Measurements from ENCODE around the gene MACROD2.

The MACROD2 gene

GRCh38 chr20:14698125-14698524 lies 702.8 kb downstream of the MACROD2 start:
- no peak for DNase-seq (ENCODE audit: low read depth)
- no peak for TF ChIP-seq CTCF (IDR thresholded peaks at IDR 0.05; ENCODE audit: control insufficient read depth, insufficient read depth, low read depth, low read length, missing control alignments)
- H3K4me3 ChIP-seq (ENCODE audit: control insufficient read depth, low read depth, low read length): no peak overlapping the region

GRCh38 chr20:14698605-14699373 lies 703.5 kb downstream of the MACROD2 start:
- no peak for DNase-seq (ENCODE audit: low read depth)
- TF ChIP-seq CTCF (IDR thresholded peaks at IDR 0.05; ENCODE audit: control insufficient read depth, insufficient read depth, low read depth, low read length, missing control alignments): no peak
- no peak overlapping the region for H3K4me3 ChIP-seq (ENCODE audit: control insufficient read depth, low read depth, low read length)

- DNase-seq (ENCODE audit: low read depth): no peak
- no peak overlapping the region for H3K4me3 ChIP-seq (ENCODE audit: control insufficient read depth, low read depth, low read length)
- no peak for TF ChIP-seq CTCF (IDR thresholded peaks at IDR 0.05; ENCODE audit: control insufficient read depth, insufficient read depth, low read depth, low read length, missing control alignments)
Observed at GRCh38 chr20:14700639-14700960, 705.3 kb downstream of the MACROD2 start.

GRCh38 chr20:14701326-14701725 lies 706.0 kb downstream of the MACROD2 start:
- no peak for TF ChIP-seq CTCF (IDR thresholded peaks at IDR 0.05; ENCODE audit: control insufficient read depth, insufficient read depth, low read depth, low read length, missing control alignments)

GRCh38 chr20:14706555-14706954 lies 711.2 kb downstream of the MACROD2 start:
- no peak overlapping the region for H3K4me3 ChIP-seq (ENCODE audit: control insufficient read depth, low read depth, low read length)
- DNase-seq (ENCODE audit: low read depth): no peak
- no peak for TF ChIP-seq CTCF (IDR thresholded peaks at IDR 0.05; ENCODE audit: control insufficient read depth, insufficient read depth, low read depth, low read length, missing control alignments)

More at GRCh38 chr20:14701326-14701725, 706.0 kb downstream of the MACROD2 start:
- no peak overlapping the region for H3K4me3 ChIP-seq (ENCODE audit: control insufficient read depth, low read depth, low read length)
- no peak for DNase-seq (ENCODE audit: low read depth)

GRCh38 chr20:14707026-14707680 lies 711.8 kb downstream of the MACROD2 start:
- DNase-seq (ENCODE audit: low read depth): no peak
- no peak for TF ChIP-seq CTCF (IDR thresholded peaks at IDR 0.05; ENCODE audit: control insufficient read depth, insufficient read depth, low read depth, low read length, missing control alignments)
- H3K4me3 ChIP-seq (ENCODE audit: control insufficient read depth, low read depth, low read length): no peak overlapping the region
